Motor neuron (in vitro differentiated cells): ENCODE results near the gene OGFOD2. TPM values are rescaled to one million over a fixed set of nuclear protein-coding genes. Genes with fewer than 3 reads are reported as not detected.

Experiments
- total RNA-seq, 8 experiments: library from RNA; unstranded; fragments of 300-600 nt; gene quantifications; 2 replicates each; pipeline versions ENCODE4 v1.2.3 to v1.2.4, GENCODE V29; 2022

OGFOD2 gene
- total RNA-seq, 8 experiments from 2014 or later: 7.1 to 17.7 (median 11.9) TPM

Other genes starting within 250 kb of the OGFOD2 start
- gene HCAR1, start 244.4 kb upstream of the OGFOD2 start, total RNA-seq: under 1 TPM in 6 of 8 experiments, not detected in 2; 0.08 to 0.19 (median 0.14) TPM
- 10 to 100 TPM; 30.9 to 71.0 (median 48.7) TPM for gene DENR, start 222.4 kb upstream of the OGFOD2 start, total RNA-seq
- 1 to 10 TPM in 5 of 8 experiments, under 1 TPM in 3; 0.25 to 2.5 (median 1.4) TPM for gene CCDC62, start 200.7 kb upstream of the OGFOD2 start, total RNA-seq
- 10 to 100 TPM in 7 of 8 experiments, 1 to 10 TPM in 1; 7.6 to 84.1 (median 46.5) TPM for gene HIP1R, start 139.8 kb upstream of the OGFOD2 start, total RNA-seq
- 100 to 1,000 TPM in 1 of 8 experiments, 10 to 100 TPM in 7; 13.0 to 107 (median 21.7) TPM for gene VPS37B, start 79.1 kb upstream of the OGFOD2 start, total RNA-seq
- 10 to 100 TPM in 3 of 8 experiments, 1 to 10 TPM in 5; 5.2 to 23.6 (median 9.4) TPM for gene ABCB9, start 8.8 kb upstream of the OGFOD2 start, total RNA-seq
- gene ARL6IP4, start 5.4 kb downstream of the OGFOD2 start, total RNA-seq: 100 to 1,000 TPM; 117 to 160 (median 135) TPM
- 10 to 100 TPM in 1 of 8 experiments, 1 to 10 TPM in 7; 1.5 to 11.3 (median 2.4) TPM for gene PITPNM2, start 175.8 kb downstream of the OGFOD2 start, total RNA-seq